Hepatocyte (in vitro differentiated cells): ENCODE results near the gene PREX1. TPM values are rescaled to one million over a fixed set of nuclear protein-coding genes. Genes with fewer than 3 reads are reported as not detected.
"Not testable (repeated sequence)": the region's sequence is repeated elsewhere in the genome, so short reads cannot be mapped to it uniquely, and the experiment has no call there.

Experiments used
- DNase-seq: peaks from one replicate; pipeline ENCODE4 v3.0.0-alpha.2; 2016; ENCODE audit warnings: low spot score
- H2AFZ ChIP-seq: fragments of 200-600 bp; sonication (generic); 2 replicates; pipeline ENCODE4 v1.6.0; 2016; ENCODE audit warnings: antibody characterized with exemption, mild to moderate bottlenecking
- H3K27ac ChIP-seq: fragments of 200-600 bp; sonication (generic); 2 replicates; pipeline ENCODE4 v1.5.1; 2016; ENCODE audit warnings: mild to moderate bottlenecking
- H3K27me3 ChIP-seq: fragments of 200-600 bp; sonication (generic); 2 replicates; pipeline ENCODE4 v1.6.1; 2016
- H3K36me3 ChIP-seq: fragments of 200-600 bp; sonication (generic); replicated peaks from 2 replicates; pipeline ENCODE4 v1.5.1; 2016; ENCODE audit warnings: low read depth; ENCODE audit not compliant: insufficient read depth
- H3K4me1 ChIP-seq: fragments of 200-600 bp; sonication (generic); 2 replicates; pipeline ENCODE4 v1.5.1; 2016; ENCODE audit warnings: mild to moderate bottlenecking, moderate library complexity; ENCODE audit not compliant: insufficient read depth
- H3K4me2 ChIP-seq: fragments of 200-600 bp; sonication (generic); 2 replicates; pipeline ENCODE4 v1.6.0; 2016
- H3K4me3 ChIP-seq: fragments of 200-600 bp; sonication (generic); 2 replicates; pipeline ENCODE4 v1.5.1; 2016; ENCODE audit warnings: mild to moderate bottlenecking
- H3K79me2 ChIP-seq: fragments of 200-600 bp; sonication (generic); 2 replicates; pipeline ENCODE4 v1.6.0; 2017; ENCODE audit warnings: mild to moderate bottlenecking
- H3K9me2 ChIP-seq: fragments of 200-600 bp; sonication (generic); replicated peaks from 2 replicates; pipeline ENCODE4 v1.6.0; 2017; ENCODE audit warnings: mild to moderate bottlenecking; ENCODE audit not compliant: insufficient read depth
- H3K9me3 ChIP-seq: fragments of 200-600 bp; sonication (generic); 2 replicates; pipeline ENCODE4 v1.5.1; 2016; ENCODE audit warnings: low read depth, mild to moderate bottlenecking
- H4K20me1 ChIP-seq: fragments of 200-600 bp; sonication (generic); 2 replicates; pipeline ENCODE4 v1.6.0; 2016; ENCODE audit warnings: mild to moderate bottlenecking; ENCODE audit not compliant: insufficient read depth, poor library complexity, severe bottlenecking
- EZH2 ChIP-seq: fragments of 200-600 bp; sonication (generic); IDR thresholded peaks from 2 replicates; pipeline ENCODE4 v1.6.1; 2016; ENCODE audit warnings: antibody characterized with exemption, mild to moderate bottlenecking, borderline replicate concordance
- EZH2phosphoT487 ChIP-seq: fragments of 200-600 bp; sonication (generic); IDR thresholded peaks from one replicate; pipeline ENCODE4 v1.6.1; 2018; ENCODE audit warnings: antibody characterized with exemption, mild to moderate bottlenecking, low read depth, moderate library complexity; ENCODE audit not compliant: unreplicated experiment, severe bottlenecking
- WGBS: methylation state at CpG from one replicate; pipeline ENCODE4 v1.1.6; 2016; ENCODE audit warnings: low lambda C conversion rate; ENCODE audit errors: missing lambda C conversion rate; 5-methylcytosine and 5-hydroxymethylcytosine counted together
- polyA plus RNA-seq: library from polyadenylated mRNA; unstranded; fragments of >200 nt; fragmentation: Nextera tagmentation; extraction: Ambion mirVana; gene quantifications from 2 replicates; pipeline ENCODE4 v1.2.1, GENCODE V29; 2016
- total RNA-seq: library from RNA; depleted of rRNA; stranded (reverse); fragments of >200 nt; gene quantifications from 2 replicates; pipeline ENCODE4 v1.2.3, GENCODE V29; 2014
- TF ChIP-seq, protein P1 (sequence below): fragments of 200-600 bp; sonication (generic); IDR thresholded peaks from 2 replicates; pipeline ENCODE4 v1.5.1; 2016; ENCODE audit warnings: antibody characterized with exemption, mild to moderate bottlenecking; ENCODE audit not compliant: poor library complexity

The PREX1 gene
- total and polyA plus RNA-seq, 2 experiments from 2014 or later: 1.8 to 2.9 TPM

- H3K9me3 ChIP-seq: no peaks in the 10 kb centered on the region
- H3K27me3 ChIP-seq: peaks cover 54% of the 10 kb centered on the region
- H3K9me2 ChIP-seq: no peaks in the 10 kb centered on the region
- H3K79me2 ChIP-seq: no peaks in the 10 kb centered on the region
- peak overlapping the region; percentile 92 for H3K4me2 ChIP-seq
- no peaks in the 10 kb centered on the region for H4K20me1 ChIP-seq
- 2% methylated on average over 65 of the region's 72 CpGs for WGBS
- no peak for DNase-seq
- H2AFZ ChIP-seq: peak overlapping the region; percentile 76
- peaks cover 5% of the 10 kb centered on the region for H3K4me1 ChIP-seq
- no peaks in the 10 kb centered on the region for H3K36me3 ChIP-seq
- TF ChIP-seq EZH2phosphoT487 (no peak), EZH2 (peak; percentile 78)
- TF ChIP-seq, protein P1, sequence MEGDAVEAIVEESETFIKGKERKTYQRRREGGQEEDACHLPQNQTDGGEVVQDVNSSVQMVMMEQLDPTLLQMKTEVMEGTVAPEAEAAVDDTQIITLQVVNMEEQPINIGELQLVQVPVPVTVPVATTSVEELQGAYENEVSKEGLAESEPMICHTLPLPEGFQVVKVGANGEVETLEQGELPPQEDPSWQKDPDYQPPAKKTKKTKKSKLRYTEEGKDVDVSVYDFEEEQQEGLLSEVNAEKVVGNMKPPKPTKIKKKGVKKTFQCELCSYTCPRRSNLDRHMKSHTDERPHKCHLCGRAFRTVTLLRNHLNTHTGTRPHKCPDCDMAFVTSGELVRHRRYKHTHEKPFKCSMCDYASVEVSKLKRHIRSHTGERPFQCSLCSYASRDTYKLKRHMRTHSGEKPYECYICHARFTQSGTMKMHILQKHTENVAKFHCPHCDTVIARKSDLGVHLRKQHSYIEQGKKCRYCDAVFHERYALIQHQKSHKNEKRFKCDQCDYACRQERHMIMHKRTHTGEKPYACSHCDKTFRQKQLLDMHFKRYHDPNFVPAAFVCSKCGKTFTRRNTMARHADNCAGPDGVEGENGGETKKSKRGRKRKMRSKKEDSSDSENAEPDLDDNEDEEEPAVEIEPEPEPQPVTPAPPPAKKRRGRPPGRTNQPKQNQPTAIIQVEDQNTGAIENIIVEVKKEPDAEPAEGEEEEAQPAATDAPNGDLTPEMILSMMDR: no peak
- peak overlapping the region; percentile 20 for H3K4me3 ChIP-seq
- H3K27ac ChIP-seq: no peak overlapping the region
Observed at GRCh38 chr20:48826883-48827771, 672 bp downstream of the PREX1 start.

- H3K9me3 ChIP-seq, H3K4me3 ChIP-seq, H3K27ac ChIP-seq, H3K4me1 ChIP-seq, H3K9me2 ChIP-seq, H4K20me1 ChIP-seq, H3K79me2 ChIP-seq, H3K36me3 ChIP-seq, DNase-seq: not testable (repeated sequence)
- Histone ChIP-seq H3K27me3 (peaks cover 56% of the 10 kb centered on the region), H3K4me2 (peak overlapping the region; percentile 92), H2AFZ (peak overlapping the region; percentile 76)
- WGBS: 18% methylated on average over 17 of the region's 17 CpGs
Observed at GRCh38 chr20:48826480-48826879, 1.3 kb downstream of the PREX1 start.

DNA sequence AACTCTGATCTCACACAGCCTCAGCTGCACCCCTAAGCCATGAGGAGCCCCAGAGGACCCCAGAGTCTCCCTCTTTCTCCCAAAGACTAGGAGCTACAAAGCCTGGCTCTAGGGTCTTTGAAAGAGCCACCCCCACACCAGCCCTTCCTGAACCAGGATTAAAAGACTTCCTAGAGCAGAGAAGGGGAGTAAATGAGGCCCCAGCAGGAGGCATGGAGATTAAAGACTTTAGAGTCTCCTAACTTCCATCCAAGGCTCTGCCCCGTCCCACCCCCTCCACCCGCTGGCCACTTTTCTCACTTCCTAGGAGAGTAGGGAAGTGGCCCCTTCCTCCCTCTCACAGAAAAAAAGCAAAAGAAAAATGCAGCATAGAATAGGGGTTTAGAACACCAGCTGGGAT lies 1.7 kb downstream of the PREX1 start:
- Histone ChIP-seq H4K20me1 (no peaks in the 10 kb centered on the region), H3K4me3 (no peak overlapping the region), H3K27ac (no peak overlapping the region), H3K9me3 (no peaks in the 10 kb centered on the region), H3K79me2 (no peaks in the 10 kb centered on the region), H3K4me1 (peaks cover 5% of the 10 kb centered on the region), H3K4me2 (peak overlapping the region; percentile 92), H3K36me3 (no peaks in the 10 kb centered on the region), H3K27me3 (peaks cover 54% of the 10 kb centered on the region), H3K9me2 (no peaks in the 10 kb centered on the region), H2AFZ (peak overlapping the region; percentile 76)
- WGBS: 59% methylated on average over 2 of the region's 2 CpGs
- DNase-seq: no peak
- TF ChIP-seq, protein P1: no peak
- TF ChIP-seq EZH2: no peak
- no peak for TF ChIP-seq EZH2phosphoT487

GRCh38 chr20:48825566-48825920 lies 2.3 kb downstream of the PREX1 start:
- H3K4me2 ChIP-seq: no peak overlapping the region

More at GRCh38 chr20:48825566-48825920, 2.3 kb downstream of the PREX1 start:
- no peaks in the 10 kb centered on the region for H4K20me1 ChIP-seq
- TF ChIP-seq, protein P1: no peak
- TF ChIP-seq EZH2phosphoT487: no peak
- no peak for TF ChIP-seq EZH2
- H2AFZ ChIP-seq: no peak overlapping the region
- no peaks in the 10 kb centered on the region for H3K36me3 ChIP-seq
- H3K9me3 ChIP-seq: no peaks in the 10 kb centered on the region
- no peak overlapping the region for H3K4me3 ChIP-seq
- no peak for DNase-seq
- H3K27me3 ChIP-seq: peaks cover 50% of the 10 kb centered on the region
- WGBS: 69% methylated on average over 4 of the region's 4 CpGs
- H3K9me2 ChIP-seq: no peaks in the 10 kb centered on the region
- H3K4me1 ChIP-seq: peaks cover 5% of the 10 kb centered on the region
- H3K79me2 ChIP-seq: no peaks in the 10 kb centered on the region
- H3K27ac ChIP-seq: no peak overlapping the region
